NAMALWA (cell line): Measurements from ENCODE around the gene RNF182.
"Not testable (repeated sequence)": the region's sequence is repeated elsewhere in the genome, so short reads cannot be mapped to it uniquely, and the experiment has no call there.

Source experiments
- DNase-seq: peaks from one replicate; pipeline ENCODE4 v3.0.0-alpha.2; 2015; ENCODE audit warnings: low spot score

The RNF182 gene

DNA sequence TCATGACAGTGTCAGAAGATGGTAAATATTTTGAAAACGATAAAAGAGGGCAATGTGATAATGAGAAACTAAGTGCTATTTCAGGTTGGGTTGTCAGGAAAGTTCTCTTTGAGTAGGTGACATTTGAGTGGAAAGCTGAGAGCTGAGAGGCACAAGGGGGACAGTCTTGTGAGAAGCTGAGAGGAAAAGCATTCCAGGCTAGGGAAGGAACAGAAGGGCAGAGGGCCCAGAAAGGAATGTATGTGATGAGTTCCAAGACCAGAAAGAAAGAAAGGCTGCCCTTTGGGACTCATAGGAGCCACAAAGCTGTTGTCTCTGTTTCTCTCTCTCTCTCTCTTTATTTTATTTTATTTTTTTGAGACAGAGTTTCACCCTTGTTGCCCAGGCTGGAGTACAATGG is 7.6 kb upstream of the RNF182 start:
- no peak for DNase-seq

DNA sequence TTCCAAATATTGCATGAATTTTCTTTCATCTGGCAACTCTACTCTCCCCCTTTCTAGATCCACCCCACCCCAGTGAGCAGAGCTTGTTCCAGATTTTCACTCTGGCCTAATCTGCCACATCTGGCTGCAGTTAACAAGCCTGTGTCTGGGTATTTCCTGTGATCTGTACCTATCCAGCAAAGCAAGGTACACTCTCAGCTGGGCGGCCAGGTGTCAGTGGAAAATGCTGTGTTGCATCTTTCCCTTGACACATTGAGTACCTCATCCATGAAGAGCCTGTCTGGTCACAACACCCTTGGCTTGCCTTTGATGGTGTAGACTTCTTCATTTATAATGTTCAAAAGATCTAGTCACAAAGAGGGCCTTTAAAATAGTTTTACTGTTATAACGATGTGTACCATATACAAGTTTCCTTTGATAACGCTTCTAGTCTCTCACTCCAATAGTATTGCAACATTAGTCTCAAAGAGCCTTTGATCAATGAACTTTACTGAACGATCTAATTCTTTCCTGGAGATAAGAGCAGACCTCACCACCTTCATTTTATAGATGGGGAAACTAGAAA is 6.0 kb upstream of the RNF182 start:
- DNase-seq, result no peak

DNA sequence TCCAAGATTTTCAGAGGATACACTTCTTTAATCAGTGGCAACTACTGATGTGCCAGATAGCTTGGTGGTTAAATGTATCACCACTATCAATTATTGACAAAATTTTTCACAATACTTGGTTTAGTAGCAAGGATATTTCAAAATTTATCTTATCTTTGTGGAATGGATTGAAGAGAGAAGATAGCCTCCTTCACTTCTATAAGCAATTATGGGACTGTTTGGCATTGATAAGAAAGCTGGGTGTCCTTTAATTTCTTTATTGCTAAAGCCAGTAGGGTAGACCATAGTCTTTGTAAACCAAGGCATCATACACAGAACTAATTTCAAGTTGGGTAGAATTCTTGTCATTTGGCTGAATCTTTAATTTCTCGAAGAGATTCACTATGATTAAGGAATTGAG is 4.9 kb upstream of the RNF182 start:
- DNase-seq, result no peak

DNA sequence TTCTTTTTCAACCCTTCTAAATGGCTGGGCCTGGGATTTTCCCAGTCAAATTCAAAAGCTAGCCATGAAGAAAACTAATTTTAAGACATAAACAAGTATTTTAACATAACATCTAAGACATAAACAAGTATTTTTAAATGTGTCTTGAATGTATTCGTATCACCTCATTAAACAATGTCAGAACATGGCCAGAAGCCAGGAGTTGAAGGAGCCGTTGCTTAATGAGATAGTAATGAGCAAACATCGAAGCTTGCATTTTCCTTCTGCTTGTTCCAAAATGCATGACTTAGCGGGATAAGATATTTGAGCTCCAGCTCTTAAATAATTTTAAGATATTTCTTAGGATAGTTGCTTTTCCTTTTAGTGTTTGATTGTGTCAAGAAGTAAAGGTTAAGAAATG is 4.2 kb upstream of the RNF182 start:
- no peak for DNase-seq

DNA sequence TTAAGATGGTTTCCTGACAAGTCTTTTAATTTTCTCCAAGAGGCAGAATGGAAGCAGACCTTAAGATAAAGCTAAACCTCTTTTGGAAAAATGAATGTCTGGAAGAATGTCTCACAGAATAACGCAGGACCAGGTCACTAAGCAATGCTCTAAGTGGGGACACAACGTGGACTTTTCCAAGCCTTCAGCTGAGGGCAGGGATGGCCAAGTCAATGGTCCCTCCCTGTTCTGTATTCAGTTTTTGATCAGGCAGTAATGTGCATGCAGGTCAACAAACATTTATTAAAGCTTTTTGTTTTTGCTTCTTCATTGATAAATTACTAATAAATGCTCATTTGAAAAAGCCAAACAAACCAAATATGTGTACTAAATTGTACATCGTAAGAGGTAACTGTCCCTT is 2.0 kb upstream of the RNF182 start:
- no peak for DNase-seq

DNA sequence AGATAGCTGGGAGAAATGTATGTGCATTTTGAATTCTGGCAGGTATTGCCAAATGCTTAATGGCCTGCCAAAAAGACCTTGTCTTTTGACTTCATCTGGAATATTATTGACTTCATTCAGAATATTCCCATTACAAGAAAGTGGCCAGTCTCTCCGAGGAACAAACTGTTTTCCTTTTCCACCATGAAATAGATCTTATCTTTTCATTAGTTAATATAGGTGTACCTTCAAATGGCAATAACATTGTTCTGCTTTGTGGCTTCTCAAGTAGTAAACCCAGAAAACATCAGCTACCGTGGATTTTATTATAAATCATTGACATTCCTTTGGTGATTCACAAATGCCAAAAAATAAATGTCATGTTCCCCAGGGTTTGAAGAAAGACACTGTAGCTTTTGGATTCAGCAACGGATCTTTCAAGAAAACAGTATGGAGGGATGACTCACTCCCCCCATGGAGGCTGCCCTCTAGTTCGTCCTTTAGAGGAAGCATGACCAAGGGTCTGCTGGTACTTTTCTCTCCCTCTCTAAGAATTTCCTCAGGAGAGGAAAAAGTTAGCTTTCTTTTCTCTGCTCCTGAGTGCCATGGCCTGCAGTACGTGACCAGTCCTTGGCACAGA is 1.1 kb upstream of the RNF182 start:
- DNase-seq, result no peak

DNA sequence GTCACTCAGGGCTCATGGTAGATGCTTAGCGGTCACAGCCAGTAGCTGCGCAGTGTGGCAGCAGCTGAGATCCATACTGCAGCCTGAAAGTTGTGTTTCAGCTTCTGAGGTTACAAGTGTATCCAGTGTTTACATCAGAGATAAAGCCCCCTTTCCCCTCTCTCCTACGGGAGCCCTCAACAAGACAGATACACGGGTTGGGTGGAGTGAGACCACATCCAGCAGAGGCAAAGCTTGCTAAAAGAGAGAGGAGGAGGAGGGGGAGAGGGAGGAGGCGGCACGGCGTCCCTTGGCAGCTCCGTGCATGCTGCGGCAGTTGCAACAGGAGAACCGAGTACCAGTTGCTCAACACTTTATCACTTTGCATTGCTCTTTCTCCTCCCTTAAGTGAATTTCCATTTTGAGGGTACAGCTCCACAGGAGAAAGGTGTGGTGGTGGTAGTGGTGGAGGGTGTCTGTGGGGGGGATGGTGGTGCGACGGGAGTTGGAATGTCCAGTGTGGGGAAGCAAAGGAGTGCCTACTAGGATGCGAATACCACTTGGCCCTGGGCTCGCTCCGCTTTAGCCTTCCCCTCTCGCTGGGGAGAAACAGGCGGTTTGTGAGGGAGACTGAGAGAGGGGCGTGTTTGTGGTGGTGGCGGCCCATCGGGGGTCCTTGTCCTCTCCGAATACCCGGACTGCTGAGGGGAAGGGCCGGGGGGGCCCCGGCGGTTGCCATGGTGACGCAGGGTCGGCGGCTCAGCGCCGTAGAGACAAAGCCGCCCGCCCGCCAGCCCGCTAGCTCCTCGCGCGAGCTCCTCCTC is 405 bp upstream of the RNF182 start:
- DNase-seq, result no peak

DNA sequence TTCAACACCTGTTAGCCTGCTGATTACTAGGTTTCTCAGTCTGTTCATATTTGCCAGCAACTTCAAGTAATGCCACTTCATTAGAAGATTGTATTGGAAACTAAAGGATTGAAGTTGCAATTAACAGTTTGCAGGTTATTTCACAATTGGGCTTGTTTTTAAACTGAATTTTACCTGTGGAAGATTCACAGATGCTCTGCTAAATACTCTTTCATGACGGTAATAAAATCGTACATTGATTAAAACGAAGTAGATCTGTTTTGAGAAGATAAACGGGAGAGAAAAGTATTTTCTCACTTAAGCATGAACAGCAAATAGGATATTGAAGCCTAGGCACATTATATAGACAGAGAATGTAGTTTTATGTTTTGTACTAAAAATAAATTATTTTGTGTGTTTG is 1.6 kb downstream of the RNF182 start:
- DNase-seq, result no peak

DNA sequence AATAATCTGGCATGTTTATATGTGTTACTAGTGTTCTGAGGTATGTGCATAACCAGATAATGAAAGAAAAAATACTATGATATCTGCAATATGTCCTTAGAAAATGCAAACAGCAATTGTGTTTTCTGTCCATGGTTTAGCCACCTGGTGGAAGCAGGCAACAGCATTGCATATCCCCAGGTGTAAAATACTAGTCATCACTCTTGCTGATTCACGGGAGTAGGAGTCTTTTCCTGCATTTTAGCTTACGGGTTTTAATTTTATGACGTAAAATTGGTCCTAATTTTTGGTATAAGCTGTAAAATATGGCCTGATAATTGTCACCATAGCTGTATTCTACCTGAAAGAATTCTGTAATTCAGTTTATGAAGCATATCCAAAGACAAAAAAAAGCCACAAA is 2.5 kb downstream of the RNF182 start:
- no peak for DNase-seq

DNA sequence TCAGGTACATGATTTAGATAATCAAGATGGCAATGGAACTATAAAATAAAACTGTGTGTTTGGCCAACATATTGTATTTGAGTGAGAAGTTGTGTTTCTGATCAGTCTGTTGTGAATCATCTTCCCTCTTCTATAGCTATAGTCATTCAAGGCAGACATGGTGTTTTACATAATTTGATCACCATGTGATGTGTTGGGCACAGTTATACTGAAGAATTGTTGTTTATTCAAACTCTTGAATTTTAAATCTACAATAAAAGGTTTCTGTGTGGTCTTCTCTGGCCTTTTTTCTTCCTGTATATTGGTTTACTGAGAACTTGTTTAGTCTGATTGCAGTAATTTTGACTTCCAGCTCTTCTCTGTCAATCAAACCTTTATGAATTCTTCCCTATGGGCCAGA is 4.4 kb downstream of the RNF182 start:
- DNase-seq, result no peak

DNA sequence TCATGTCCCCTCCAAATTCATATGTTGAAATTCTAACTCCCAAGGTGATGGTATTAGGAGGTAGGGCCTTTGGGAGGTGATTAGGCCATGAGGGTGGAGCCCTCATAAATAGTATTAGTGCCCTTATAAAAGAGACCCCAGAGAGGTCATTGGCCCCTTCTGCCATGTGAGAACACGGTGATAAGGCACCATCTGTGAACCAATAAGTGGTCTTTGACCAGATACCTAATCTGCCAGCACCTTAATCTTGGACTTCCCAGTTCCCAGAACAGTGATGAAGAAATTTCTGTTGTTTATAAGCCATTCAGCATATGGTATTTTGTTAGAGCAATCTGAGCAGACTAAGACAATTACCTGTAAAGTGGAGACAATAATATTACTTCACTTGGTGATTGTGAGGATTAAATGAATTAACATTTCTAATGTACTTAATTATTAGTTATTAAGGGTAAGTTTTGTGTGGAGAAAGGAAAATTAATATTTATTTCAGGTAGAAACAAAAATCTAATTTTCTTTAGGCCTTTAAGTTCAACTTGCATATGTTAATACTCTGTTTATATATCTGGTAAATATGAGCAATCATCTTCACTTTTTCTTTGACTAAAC is 7.1 kb downstream of the RNF182 start:
- DNase-seq, result no peak

DNA sequence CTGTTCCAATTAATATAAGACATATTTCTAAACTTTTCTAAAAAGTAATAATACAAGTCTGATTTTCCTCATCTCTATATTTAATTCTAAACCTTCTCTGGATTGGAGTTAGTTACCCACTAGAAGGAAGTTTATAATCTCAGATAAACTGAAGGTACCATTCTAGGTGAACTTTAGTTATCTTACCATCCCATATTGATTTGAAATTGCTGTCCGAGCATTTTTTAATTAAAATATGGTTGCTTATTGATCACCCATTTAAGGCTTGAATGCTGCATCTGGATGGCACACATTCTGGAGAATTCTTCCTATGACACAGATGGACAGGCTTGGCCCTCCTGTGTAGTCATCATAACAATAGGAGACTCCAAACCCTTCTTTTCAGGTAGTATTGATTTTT is 8.0 kb downstream of the RNF182 start:
- no peak for DNase-seq

DNA sequence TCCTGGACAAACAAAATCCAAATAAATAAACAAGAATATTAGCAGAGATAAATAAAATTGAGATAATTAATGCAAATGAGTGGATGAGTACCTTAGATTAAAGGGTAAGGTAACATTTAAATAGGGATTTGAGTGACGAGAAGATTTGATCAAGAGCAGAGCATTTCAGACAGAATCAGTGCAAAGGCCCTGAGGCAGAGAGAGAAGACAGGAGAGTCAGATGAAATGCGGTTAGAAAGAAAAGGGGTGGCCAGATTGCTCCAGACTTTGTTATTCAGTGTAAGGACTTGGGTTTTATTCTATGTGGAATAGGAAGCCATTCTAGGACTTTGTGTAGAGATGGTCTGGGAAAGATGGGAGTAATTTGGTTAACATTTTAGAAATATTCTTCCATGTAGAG is 10.0 kb downstream of the RNF182 start:
- DNase-seq, result no peak

DNA sequence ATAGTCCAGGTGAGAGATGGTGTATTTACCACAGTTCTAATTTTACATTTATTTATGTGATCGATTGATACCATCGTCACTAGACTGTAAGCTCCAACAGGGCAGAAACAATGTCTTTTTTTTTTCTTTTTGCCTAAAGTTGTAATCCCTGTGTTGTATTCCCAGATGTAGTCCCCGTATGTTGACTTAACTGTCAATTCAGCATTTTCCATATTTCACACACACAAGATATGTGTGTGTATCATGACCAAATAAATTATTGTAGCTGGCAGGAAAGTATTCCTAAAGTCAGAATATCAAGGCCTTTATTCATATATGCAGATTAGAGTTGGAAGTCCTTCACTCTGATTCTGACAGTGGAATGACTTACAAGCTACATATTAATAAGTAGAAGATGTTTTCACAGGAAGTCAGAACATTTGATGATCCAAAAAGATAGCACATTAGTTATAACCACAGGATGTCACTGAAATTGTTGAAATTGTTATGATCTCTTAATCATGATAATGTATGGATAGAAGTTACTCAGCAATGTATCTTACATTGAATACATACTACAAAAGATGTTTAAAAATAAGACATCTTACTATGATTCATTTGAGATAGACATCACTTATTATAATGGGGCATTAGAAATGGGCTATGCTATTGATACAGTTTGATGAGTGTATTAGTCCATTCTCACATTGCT is 10.6 kb downstream of the RNF182 start:
- DNase-seq, result no peak

DNA sequence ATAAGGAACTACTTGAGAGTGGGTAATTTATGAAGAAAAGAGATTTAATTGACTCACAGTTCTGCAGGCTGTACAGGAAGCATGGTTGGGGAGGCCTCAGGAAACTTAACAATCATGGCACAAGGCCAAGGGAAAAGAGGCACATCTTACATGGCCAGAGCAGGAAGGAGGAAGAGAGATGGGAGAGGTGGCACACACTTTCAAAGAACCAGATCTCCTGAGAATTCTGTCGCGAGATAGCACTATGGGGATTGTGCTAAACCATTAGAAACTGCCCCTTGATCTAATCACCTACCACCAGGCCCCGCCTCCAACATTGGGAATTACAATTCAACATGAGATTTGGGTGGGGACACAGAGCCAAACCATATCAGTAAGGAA is 11.1 kb downstream of the RNF182 start:
- not testable (repeated sequence) for DNase-seq

DNA sequence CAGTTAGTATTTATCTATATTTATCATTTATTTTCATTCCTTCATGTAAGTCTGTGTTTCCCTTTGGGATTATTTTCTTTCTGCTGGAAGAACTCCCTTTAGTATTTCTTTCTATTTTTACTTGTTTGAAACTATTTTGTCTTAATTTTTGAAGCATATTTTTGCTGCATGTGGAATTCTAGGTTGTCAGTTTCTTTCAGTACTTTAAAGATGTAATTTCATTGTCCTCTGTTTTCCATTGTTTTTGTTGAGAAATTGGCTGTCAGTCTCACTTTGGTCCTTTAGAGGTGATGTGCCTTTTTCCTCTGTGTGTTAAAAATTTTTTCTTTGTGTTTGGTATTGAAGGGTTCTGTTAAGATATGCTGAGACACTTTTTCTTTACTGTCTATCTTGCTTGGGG is 17.1 kb downstream of the RNF182 start:
- no peak for DNase-seq

DNA sequence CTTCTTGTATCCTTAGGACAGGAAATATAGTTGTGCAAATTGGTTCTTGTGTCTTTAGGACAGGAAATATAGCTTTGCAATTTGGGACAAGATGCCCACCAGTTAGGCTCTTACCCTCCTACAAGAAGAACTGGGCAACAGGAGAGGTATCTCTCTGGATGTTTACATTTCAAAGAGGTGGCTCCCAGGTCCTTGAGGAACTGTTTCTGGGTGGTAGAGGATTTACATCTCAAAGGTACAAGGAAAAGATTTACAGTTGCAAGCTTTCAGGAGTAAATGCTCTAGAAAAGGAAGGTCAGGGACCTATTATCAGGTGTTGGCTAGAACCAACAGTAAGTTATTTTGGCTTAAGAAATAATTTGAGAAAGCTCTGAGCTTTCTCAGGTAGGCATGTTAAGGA is 19.2 kb downstream of the RNF182 start:
- DNase-seq, result no peak

DNA sequence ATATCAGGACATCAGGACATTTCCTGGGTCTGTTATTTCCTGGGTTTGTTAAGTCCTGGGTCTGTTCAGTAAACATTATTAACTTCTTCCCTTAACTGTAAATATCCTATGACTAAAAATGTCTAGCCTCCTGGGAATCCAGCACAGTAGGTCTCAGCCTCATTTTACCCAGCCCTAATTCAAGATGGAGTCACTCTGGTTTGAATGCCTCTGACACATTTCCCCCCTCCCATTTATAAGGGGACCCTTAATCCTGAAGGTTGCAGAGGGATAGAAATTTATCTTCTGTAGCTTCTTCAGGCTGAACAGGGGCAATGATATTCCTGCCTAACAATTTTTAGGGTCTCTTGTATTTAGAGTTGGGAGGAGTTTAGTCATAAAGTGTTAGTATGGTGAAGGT is 21.8 kb downstream of the RNF182 start:
- DNase-seq, result no peak

DNA sequence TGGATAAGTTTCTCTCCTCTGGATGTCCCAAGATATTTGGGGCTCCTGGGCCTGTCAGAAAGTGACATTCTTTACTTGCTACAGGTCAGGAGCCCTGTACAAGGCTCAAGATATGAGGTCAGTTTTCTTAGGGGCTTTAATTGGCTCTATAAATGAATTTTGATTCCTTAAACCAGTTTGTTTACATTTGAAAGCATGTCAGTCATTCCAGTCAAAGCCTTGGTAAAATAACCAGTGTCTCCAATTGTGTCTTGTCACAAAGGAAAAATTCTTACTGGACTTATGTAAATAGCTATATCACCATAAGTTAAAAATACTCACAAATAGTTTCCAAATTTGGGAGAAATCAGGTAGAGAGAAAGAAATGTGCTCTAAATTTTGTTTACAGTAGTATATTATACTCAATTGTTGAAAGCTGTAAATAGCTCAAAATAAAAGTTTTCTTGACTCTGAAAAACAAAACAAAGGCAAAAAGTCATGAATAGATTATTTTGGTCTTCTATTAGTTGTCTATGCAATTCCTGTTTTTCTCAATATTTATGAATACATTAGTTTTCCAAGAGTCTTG is 22.9 kb downstream of the RNF182 start:
- DNase-seq, result no peak

DNA sequence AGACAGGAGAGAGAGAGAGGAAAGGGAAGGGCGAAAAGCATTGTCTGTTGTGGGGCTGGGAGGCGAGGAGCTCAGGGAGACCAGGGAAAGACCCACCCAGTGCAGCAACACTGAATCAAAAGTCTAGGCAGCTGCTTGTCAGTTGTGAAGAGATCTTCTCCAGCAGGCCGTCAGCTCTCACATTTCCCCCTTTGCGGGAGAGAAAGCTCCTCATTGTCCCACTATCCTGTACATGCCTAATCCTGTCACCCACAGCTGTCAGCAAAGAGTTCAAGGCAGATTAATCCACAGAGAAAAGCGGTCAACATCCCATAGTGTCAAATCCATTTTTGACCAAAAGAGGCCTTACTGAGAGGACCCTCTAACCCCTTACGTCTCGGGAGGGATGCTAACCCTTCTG is 27.3 kb downstream of the RNF182 start:
- no peak for DNase-seq

DNA sequence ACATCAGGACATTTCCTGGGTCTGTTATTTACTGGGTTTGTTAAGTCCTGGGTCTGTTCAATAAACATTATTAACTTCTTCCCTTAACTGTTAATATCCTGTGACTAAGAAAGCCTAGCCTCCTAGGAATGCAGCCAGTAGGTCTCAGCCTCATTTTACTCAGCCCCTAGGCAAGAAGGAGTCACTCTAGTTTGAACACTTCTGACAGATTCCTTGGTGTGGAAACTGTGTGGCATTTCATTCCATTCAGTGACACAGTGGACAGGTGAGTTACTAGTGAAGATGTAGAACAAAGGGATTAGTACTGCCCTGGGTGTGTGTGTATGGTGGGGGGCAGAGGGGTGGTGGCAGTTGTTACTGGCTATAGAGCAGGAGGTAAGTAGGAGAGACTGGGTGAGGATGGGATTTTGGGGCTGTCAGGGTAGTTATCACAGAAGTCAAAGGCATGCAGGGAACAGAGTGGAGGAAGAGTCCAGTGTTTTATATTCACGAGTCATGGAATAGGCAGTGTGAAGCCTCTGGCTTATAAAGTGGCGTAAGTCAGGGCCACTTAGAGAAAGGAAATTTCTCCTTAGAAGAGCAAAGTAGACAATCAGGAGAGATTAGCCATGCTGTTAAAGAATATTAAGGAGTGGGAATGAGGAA is 28.4 kb downstream of the RNF182 start:
- no peak for DNase-seq

DNA sequence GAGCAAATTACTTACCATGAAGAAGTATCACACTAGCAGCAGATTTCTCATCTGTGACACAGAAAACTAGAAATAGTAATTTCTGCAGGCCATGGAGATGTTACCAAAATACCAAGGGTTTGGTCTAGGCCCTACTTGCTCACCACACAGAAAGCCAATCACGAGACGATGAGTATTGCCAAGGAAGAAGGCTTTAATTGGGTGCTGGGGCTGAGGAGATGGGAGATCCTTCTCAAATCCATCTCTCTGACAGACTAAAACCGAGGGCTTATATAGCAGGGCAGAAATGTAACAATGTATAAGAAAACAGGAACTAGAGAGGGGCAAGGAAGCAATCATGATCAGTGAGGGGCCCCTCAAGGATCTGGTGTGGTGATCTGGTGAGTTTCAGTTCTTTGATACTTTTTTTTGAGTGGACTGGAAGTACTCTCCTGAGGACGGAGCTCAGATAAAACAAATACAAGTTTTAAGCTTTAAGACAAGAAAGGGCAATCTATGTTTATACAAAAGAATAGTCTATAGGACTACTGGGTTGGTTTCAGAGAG is 40.9 kb downstream of the RNF182 start:
- no peak for DNase-seq
